NCI-H226 (cell line): ENCODE data around the gene TBXT.
A peak's percentile ranks its signal among the peaks of the same experiment; 100 is the strongest.
"Not testable (repeated sequence)": the region's sequence is repeated elsewhere in the genome, so short reads cannot be mapped to it uniquely, and the experiment has no call there.

Experiments used
- DNase-seq: peaks from one replicate; pipeline ENCODE4 v3.0.0-alpha.2; 2015

Gene TBXT, protein sequence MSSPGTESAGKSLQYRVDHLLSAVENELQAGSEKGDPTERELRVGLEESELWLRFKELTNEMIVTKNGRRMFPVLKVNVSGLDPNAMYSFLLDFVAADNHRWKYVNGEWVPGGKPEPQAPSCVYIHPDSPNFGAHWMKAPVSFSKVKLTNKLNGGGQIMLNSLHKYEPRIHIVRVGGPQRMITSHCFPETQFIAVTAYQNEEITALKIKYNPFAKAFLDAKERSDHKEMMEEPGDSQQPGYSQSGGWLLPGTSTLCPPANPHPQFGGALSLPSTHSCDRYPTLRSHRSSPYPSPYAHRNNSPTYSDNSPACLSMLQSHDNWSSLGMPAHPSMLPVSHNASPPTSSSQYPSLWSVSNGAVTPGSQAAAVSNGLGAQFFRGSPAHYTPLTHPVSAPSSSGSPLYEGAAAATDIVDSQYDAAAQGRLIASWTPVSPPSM

GRCh38 chr6:166167801-166168615 is at the start of gene TBXT:
Gene TBXT, minus strand, starts transcription at chr6:166167851. Its CDS starts 260 bp downstream, at chr6:166167591.
- no peak for DNase-seq

DNA sequence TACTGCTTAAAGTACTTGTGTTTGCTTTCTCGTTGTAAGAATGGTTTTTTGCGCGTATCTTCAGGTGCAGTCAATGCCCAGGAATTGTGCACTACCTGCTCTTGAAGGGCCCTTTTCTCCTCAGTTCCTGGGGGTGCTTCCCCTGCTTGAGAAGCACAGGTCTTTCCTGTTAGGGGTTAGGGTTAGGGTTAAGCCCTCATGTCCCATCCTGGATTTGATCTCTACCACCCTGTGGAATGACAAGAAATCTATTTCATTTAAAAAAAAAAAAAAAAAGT is 39.6 kb upstream of the TBXT start:
- no peak for DNase-seq

DNA sequence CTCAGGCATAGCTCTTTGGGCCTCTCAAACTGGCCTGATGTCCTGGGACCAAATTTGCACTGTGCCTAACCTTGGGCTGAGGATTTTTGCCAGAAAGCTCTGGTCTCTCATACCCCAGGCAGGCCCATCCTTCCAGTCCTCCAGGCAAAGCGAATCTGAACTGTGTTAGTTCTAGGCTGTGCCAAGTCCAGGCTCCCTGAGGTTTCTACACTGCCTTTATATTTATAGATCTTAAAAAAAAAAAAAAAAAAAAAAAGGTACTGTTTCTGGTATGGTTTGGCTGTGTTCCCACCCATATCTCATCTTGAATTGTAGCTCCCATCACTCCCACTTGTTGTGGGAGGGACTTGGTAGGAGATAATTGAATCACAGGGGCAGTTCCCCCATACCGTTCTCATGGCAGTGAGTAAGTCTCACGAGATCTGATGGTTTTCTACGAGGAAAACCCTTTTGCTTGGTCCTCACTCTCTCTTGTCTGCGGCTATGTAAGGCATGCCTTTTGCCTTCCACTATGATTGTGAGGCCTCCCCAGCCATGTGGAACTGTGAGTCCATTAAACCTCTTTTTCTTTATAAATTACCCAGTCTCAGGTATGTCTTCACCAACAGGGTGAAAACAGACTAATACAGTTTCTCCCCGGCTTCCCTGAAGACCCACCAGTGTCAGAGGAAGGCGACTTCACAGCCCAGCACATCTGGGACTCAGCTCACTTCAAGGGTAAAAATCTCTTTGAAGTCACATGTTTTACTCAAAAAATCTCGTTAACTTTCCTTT is 39.0 kb upstream of the TBXT start:
- DNase-seq = no peak

GRCh38 chr6:166206066-166206465 is 38.4 kb upstream of the TBXT start:
- DNase-seq = no peak

GRCh38 chr6:166204852-166205650 is 37.4 kb upstream of the TBXT start:
- no peak for DNase-seq

DNA sequence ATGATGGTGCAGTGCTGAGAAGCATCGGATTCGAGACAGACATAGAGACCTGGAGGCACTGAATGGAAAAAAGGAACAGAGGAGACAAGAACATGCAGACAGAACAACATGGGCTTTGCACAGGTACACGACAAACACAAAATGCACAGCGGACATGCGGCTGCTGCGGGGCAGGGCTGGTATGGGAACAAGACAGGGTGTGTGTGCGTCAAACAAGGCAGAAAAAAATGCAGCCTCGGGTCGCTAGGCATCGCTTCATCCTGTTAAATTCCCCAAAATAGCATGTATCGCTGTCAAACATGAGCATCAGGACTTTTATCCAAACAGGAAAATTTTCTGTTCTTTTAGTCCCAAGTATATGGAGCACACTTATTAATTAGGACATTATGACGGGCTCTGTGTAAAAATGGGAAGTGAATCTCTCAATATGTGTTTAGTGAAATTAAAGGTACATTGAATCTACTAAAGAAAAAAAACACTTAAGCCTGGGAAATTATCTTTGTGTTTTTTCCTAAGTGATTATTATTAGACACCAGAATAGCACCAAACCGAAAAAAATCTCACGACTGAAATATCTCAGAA is 36.1 kb upstream of the TBXT start:
- no peak for DNase-seq

GRCh38 chr6:166203003-166203640 is 35.5 kb upstream of the TBXT start:
- no peak for DNase-seq

DNA sequence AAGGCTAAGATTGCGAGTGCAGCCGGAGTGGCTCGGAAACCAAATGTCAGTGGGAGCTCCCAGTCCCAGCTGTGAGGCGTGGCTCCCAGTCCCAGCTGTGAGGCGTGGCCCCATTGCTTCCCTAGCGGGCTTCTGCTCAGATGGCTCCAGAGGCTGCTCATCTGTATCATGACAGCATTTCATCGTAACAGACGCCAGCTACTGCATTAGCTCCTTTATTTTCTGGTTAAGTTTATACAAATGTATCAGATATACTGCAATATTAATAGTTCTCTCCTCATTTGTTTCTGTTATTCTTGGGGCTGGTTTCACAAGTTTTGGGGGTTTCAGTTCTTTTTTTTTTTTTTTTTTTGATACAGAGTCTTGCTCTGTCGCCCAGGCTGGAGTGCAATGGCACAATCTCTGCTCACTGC is 34.7 kb upstream of the TBXT start:
- no peak for DNase-seq

DNA sequence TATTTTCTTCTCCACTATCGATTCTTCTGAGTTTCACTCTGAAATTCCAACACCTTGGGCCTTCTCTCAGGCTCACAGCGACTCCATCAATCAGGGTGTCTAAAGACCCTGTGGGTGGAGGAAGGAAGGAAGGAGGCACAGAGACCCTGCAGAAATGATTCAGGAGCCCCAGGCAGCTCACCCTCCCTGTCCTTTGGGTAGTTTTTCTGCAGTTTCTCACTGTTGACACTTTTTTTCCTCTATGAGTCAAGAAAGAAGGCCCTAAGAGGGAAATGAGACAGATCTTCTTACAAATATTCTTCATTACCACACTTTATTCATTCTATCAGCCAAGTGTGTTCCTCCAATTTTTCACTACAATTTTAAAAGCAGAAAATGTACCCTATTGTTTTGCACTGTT is 34.2 kb upstream of the TBXT start:
- DNase-seq = no peak

- no peak for DNase-seq
These were observed 29.7 kb upstream of the TBXT start for GRCh38 chr6:166197361-166197760.

DNA sequence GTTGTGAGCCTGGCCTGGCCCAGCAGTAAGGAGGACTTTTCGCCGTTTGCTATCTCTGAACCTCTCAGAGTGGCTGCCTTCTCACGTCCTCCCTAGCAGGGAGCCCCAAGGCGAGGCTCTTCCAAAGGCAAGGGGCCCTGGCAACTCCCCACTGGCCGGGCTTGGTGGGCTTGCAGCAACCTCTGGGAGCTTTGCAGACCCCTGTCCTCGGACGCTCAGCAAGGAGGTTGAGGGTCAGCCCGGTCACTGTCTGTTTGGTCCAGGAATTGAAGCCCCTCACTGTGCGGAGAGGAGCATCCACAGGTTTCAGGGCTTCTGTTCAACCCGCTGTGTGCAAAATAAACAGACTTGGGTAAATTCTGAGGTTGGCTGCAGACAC is 28.2 kb upstream of the TBXT start:
- no peak for DNase-seq

- DNase-seq = peak; percentile 57
These were observed 27.5 kb upstream of the TBXT start for GRCh38 chr6:166194914-166195859.

- DNase-seq = no peak
These were observed 24.9 kb upstream of the TBXT start for GRCh38 chr6:166192557-166192956.

GRCh38 chr6:166192136-166192535 is 24.5 kb upstream of the TBXT start:
- DNase-seq = no peak

GRCh38 chr6:166179704-166180103 is 12.1 kb upstream of the TBXT start:
- DNase-seq = no peak

GRCh38 chr6:166176106-166176505 is 8.5 kb upstream of the TBXT start:
- DNase-seq = no peak

DNA sequence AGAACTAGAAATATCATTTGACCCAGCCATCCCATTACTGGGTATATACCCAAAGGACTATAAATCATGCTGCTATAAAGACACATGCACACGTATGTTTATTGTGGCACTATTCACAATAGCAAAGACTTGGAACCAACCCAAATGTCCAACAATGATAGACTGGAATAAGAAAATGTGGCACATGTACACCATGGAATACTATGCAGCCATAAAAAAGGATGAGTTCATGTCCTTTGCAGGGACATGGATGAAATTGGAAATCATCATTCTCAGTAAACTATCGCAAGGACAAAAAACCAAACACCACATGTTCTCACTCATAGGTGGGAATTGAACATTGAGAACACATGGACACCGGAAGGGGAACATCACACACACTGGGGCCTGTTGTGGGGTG is 7.4 kb upstream of the TBXT start:
- DNase-seq = not testable (repeated sequence)

DNA sequence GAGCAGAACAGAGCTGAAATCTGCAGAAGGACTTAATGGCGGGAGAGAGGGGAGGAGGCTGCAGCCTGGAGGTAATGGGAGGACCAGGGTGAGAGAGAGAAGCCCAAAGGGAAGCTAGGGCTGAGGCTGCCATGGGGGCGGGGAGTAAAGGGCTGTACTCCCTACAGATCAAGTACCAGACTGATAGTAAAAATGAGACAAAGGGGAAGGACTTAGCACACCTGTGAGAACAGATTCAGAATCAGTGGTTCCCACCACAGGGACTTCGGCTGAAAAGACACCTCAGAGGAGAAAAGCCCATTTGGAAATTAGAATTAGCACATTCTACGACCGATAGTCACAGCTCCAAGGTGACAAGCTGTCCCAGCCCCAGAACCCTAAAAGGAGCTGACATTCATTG is 6.4 kb upstream of the TBXT start:
- no peak for DNase-seq

DNA sequence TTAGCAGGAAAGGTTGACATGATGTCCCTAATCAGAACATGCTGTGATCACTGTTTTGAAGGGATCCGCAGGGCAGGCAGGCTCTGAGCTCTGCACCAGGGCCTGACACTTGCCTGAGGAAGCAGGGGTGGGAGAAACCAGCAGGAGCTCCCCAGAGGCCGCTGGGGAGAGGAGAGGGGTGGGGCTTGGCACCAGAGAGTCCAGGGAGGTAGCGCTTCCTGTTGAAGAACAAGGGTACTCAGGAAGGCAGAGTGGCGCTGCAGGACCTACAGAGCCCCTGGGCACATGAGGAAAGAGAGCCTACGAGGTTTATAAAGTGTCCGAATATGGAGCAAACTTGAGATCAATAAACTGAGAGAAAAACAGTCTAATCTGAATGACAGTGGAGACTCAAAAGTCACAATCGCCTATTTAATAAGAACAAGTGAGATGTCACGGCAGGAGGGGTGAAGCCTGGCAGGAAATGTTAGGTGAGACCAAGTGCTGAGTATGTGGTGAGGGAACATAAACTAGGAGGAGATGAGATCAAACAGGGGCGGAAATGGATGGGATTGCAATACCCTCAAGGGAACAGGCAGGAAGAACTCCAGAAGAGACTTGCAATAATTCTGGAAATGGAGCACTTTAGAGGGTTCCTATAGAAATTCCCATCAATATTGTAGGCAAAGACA is 5.8 kb upstream of the TBXT start:
- no peak for DNase-seq

DNA sequence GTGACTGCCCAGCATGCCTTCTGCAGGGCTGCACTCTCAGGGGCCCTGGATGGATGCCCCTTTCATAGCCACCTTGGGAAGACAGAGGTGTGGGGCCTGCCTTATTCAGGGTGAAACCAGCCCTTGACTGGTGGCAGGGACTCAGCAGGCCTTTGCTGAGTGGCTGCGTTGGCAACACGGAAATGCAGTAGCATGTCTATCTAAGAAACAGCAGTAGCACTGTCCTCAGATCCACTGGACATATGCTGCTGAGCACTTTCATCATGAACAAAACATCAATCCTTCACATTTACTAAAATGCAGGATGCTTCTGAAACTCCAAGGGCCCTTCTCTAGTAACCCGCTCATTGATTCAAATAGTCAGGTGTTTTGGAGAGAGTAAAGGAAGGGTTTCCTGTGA is 4.9 kb upstream of the TBXT start:
- DNase-seq = no peak
